ENCODE results near the gene SLC38A8.

The SLC38A8 gene

GRCh38 chr16:84049403-84050060 lies 6.9 kb upstream of the SLC38A8 start:
- DNase-seq (ENCODE audit: low read depth in 3 of 3) = no peak

GRCh38 chr16:84048871-84049270 lies 6.3 kb upstream of the SLC38A8 start:
- no peak for DNase-seq (ENCODE audit: low read depth in 3 of 3)

- no peak for DNase-seq (ENCODE audit: low read depth in 3 of 3)
Measured at GRCh38 chr16:84048270-84048669, 5.7 kb upstream of the SLC38A8 start.

- DNase-seq (ENCODE audit: low read depth in 3 of 3) = no peak
Measured at GRCh38 chr16:84047626-84048025, 5.0 kb upstream of the SLC38A8 start.

- no peak for DNase-seq (ENCODE audit: low read depth in 3 of 3)
Measured at GRCh38 chr16:84047206-84047605, 4.6 kb upstream of the SLC38A8 start.

GRCh38 chr16:84045818-84046470 lies 3.3 kb upstream of the SLC38A8 start:
- DNase-seq (ENCODE audit: low read depth in 3 of 3) = no peak

GRCh38 chr16:84045001-84045817 lies 2.6 kb upstream of the SLC38A8 start:
- DNase-seq (ENCODE audit: low read depth in 3 of 3) = no peak

GRCh38 chr16:84044118-84044488 lies 1.5 kb upstream of the SLC38A8 start:
- DNase-seq (ENCODE audit: low read depth in 3 of 3) = no peak

GRCh38 chr16:84043486-84044117 lies 1.0 kb upstream of the SLC38A8 start:
- DNase-seq (ENCODE audit: low read depth in 3 of 3) = no peak

GRCh38 chr16:84042879-84043485 lies 387 bp upstream of the SLC38A8 start:
- no peak for DNase-seq (ENCODE audit: low read depth in 3 of 3)

- no peak for DNase-seq (ENCODE audit: low read depth in 3 of 3)
Measured at GRCh38 chr16:84041881-84042280, 714 bp downstream of the SLC38A8 start.

GRCh38 chr16:84040823-84041820 lies 1.5 kb downstream of the SLC38A8 start:
- no peak for DNase-seq (ENCODE audit: low read depth in 3 of 3)

- DNase-seq (ENCODE audit: low read depth in 3 of 3) = no peak
Measured at GRCh38 chr16:84040226-84040822, 2.3 kb downstream of the SLC38A8 start.

GRCh38 chr16:84039696-84040095 lies 2.9 kb downstream of the SLC38A8 start:
- DNase-seq (ENCODE audit: low read depth in 3 of 3) = no peak

GRCh38 chr16:84038469-84038868 lies 4.1 kb downstream of the SLC38A8 start:
- DNase-seq (ENCODE audit: low read depth in 3 of 3) = no peak

- DNase-seq (ENCODE audit: low read depth in 3 of 3) = no peak
Measured at GRCh38 chr16:84036982-84037425, 5.6 kb downstream of the SLC38A8 start.

- no peak for DNase-seq (ENCODE audit: low read depth in 3 of 3)
Measured at GRCh38 chr16:84036131-84036530, 6.5 kb downstream of the SLC38A8 start.

GRCh38 chr16:84034516-84034915 lies 8.1 kb downstream of the SLC38A8 start:
- DNase-seq (ENCODE audit: low read depth in 3 of 3) = no peak

GRCh38 chr16:84033251-84034195 lies 9.1 kb downstream of the SLC38A8 start:
- DNase-seq (ENCODE audit: low read depth in 3 of 3) = no peak

All from stimulated activated CD4-positive, alpha-beta T cell treated with anti-CD3 and anti-CD28 coated beads, TNF-alpha, amount 100 ng/mL, for 24 hours (primary cell).